Measurements from ENCODE around the gene PTPRA.

The PTPRA gene

GRCh38 chr20:2849529-2849928 lies 23.8 kb upstream of the PTPRA start:
- DNase-seq (ENCODE audit: insufficient read length, low spot score) (no peak), FAIRE-seq (no peak)

DNA sequence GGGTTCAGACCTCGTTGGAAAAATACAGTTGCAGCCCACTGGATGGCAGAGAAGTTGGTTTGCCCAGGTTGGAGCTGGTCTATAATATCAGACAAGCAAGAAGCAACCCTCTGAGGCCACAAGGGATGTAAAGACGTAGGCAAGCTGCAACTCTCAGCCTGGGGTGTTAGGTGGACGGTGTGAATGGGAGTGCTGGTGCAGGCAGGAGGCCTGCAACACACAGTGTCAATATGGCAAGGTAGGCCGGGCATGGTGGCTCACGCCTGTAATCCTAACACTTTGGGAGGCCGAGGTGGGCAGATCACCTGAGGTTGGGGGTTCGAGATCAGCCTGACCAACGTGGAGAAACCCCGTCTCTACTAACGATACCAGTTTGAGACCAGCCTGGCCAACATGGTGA lies 22.2 kb upstream of the PTPRA start:
- FAIRE-seq (no peak), DNase-seq (ENCODE audit: insufficient read length, low spot score) (no peak)

DNA sequence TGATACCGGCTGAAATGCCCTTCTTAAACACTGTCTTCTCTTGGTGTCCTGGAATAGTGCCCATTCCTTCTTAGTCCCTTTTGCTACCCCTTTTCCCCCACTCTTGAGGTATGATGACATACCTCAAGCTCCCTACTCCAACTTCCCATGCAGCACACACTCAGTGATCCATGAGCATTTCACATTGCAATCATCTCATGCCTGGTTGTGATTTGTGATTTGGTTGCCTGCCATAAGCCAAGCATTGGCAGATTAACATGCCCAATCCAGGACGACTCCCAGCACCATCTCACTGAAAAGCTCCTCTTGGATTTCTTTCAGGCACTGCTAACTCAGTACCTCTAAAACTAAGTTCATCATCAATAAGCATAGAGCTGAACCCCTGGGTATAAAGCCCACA lies 14.7 kb upstream of the PTPRA start:
- DNase-seq (ENCODE audit: insufficient read length, low spot score) (no peak), FAIRE-seq (no peak)

- FAIRE-seq (no peak), DNase-seq (ENCODE audit: insufficient read length, low spot score) (no peak)
Measured at GRCh38 chr20:2859330-2860121, 13.8 kb upstream of the PTPRA start.

GRCh38 chr20:2864626-2865025 lies 8.7 kb upstream of the PTPRA start:
- no peak for DNase-seq (ENCODE audit: insufficient read length, low spot score)
- FAIRE-seq, result no peak

GRCh38 chr20:2865101-2865500 lies 8.2 kb upstream of the PTPRA start:
- FAIRE-seq (no peak), DNase-seq (ENCODE audit: insufficient read length, low spot score) (no peak)

- FAIRE-seq (no peak), DNase-seq (ENCODE audit: insufficient read length, low spot score) (no peak)
Measured at GRCh38 chr20:2865630-2866029, 7.7 kb upstream of the PTPRA start.

GRCh38 chr20:2866236-2866635 lies 7.0 kb upstream of the PTPRA start:
- no peak for FAIRE-seq

DNA sequence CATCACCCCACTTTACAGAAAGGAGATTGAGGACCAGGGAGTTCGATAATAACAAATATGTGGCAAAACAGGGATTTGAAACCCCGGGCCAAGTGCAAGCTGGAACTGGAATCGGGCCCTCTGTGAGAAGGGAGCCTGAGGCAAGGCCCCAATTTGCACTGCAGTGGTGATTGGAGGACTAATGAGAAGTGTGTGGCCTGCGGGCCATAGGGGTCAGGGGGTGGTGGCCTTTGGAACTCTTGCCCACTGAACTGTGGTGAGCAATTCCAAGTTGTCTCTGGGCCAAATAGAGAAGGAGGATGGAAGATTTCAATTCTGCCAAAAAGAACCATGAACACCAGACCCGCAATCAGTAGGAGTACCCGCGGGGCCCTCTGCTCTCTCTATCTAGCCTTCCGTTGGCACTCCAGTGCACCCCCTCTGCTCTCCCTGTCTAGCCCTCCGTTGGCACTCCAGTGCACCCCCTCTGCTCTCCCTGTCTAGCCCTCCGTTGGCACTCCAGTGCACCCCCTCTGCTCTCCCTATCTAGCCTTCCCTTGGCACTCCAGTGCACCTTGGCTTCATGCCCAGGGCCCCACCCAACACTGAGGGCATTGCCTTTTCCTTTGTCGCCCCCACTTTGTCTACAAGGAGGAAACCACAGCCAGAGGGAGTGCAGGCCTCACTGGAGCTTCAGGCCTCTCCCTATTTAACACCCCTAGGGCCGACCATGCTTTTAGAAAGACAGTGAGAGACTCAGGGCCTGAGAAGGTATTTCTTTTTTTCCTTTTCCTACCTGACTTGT lies 6.0 kb upstream of the PTPRA start:
- DNase-seq (ENCODE audit: insufficient read length, low spot score) (no peak), FAIRE-seq (no peak)

More at GRCh38 chr20:2866236-2866635, 7.0 kb upstream of the PTPRA start:
- DNase-seq (ENCODE audit: insufficient read length, low spot score), result no peak

GRCh38 chr20:2869381-2869780 lies 3.9 kb upstream of the PTPRA start:
- FAIRE-seq (no peak), DNase-seq (ENCODE audit: insufficient read length, low spot score) (no peak)

DNA sequence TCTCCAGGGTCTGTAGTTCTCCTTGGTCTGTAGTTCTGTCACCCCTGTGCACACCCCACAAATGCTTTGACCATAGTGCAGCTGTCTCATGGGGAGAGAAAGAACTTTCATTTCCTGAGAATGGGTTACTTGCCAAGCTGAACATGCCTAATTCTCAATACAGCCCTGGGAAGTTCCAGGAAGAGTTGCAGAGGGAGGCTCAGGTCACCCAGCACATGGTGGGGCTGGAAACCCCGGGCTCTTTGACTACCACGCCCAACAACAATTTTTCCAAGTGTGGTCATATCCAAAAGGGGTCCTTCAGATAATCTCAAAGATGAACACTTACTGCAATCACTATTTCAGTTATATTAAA lies 2.2 kb upstream of the PTPRA start:
- DNase-seq (ENCODE audit: insufficient read length, low spot score) (no peak), FAIRE-seq (no peak)

DNA sequence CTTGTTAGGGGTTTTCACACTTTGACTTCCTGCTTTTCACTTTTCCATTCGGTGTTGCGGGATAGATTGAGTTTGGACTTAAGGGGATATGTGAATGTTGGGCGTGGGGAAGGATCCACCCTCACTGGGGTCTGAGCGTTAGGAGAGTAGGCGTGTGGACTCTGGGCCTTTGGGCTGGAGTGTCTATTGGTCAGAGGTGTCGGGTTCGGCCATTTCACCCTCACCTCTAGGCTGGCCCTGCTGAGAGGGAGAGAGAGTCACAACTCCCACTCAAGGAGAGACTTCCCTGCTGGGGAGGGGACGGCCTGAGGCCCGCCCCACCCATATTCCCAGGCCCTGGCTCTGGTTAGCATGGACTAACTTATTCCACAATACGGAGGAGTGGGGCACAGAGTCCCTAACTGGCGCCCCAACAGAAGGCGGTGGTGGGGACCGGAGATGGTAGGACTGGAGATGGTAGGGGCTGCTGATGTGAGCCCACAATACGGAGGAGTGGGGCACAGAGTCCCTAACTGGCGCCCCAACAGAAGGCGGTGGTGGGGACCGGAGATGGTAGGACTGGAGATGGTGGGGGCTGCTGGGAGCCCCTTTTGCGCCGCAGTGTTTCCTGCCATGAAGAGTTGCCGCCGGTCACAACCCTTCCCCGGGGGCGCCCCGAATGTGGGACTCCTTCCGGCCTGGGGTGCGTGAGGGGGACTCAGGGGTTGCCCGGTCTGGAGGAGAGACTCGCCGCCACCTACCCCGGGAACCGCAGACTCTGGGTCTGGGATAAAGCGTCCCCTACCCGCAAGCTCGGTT lies 1.4 kb upstream of the PTPRA start:
- FAIRE-seq (no peak), DNase-seq (ENCODE audit: insufficient read length, low spot score) (peak; percentile 10)

DNA sequence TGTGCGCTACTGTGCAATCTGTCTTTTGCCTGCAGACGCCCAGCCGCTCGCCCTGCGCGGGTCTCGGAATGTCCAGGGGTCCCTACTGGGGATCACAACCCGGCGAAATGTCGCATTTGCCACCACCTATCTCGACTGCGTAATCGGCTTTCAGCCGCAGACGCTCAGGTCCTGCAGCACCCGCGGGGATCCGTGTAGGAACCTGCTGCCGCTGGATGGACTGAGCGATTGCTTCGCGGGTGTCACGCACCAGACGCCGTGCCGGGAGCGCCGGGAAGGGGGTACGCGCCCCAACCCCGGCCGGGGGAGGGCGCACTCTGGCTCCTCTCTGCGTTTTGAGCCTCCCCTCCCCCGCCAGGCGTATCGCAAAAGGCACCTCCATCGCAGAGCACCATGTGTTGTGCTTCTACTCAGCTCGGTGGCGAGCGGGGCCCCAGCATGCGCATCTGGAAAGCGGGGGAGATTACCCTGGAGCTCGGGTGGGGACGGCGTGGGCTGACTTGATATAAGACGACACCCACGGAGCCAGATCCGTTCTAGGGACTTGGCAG lies 747 bp upstream of the PTPRA start:
- DNase-seq (ENCODE audit: insufficient read length, low spot score) (peak; percentile 56), FAIRE-seq (peak; percentile 54)

- FAIRE-seq, result no peak
- no peak for DNase-seq (ENCODE audit: insufficient read length, low spot score)
Measured at GRCh38 chr20:2873747-2874041, 413 bp downstream of the PTPRA start.

GRCh38 chr20:2874456-2874855 lies 1.2 kb downstream of the PTPRA start:
- no peak for DNase-seq (ENCODE audit: insufficient read length, low spot score)
- FAIRE-seq, result peak; percentile 14

- FAIRE-seq (no peak), DNase-seq (ENCODE audit: insufficient read length, low spot score) (no peak)
Measured at GRCh38 chr20:2875690-2876203, 2.5 kb downstream of the PTPRA start.

- FAIRE-seq (no peak), DNase-seq (ENCODE audit: insufficient read length, low spot score) (no peak)
Measured at GRCh38 chr20:2878515-2878914, 5.2 kb downstream of the PTPRA start.

- FAIRE-seq (no peak), DNase-seq (ENCODE audit: insufficient read length, low spot score) (no peak)
Measured at GRCh38 chr20:2879146-2879545, 5.9 kb downstream of the PTPRA start.

GRCh38 chr20:2880650-2881049 lies 7.4 kb downstream of the PTPRA start:
- FAIRE-seq, result no peak
- no peak for DNase-seq (ENCODE audit: insufficient read length, low spot score)

DNA sequence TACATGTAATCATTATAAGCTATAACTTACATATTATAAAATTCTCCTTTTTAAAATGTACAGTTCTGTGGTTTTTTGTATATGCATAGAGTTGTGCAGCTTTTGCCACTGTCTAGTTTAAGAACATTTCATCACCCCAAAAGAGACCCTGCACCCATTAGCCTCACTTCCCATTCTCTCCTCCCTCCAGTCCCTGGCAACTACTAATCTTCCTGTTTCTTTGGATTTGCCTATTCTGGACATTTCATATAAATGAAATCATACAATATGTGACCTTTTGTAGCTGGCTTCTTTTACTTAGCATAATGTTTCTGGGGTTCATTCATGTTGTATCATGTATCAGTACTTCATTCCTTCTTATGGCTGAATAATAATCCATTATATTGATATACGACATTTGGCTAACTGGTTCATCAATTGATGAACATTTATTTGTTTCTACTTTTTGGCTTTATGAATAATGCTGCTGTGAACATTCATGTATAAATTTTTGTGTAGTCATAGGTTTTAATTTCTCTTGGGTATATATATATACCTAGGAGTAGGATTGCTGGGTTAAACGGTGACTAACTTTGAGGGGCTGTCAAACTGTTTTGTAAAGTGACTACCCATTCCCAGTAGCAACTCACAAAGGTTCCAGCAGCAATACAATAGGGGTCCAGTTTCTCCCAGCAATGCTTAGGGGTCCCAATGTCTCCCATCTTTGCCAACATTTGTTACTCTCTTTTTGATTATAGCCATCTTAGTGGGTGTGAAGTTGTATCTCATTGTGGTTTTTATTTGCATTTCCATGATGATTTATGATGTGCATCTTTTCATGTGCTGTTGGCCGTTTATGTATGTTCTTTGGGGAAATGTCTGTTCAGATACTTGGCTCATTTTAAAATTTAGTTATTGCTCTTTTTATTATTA lies 10.7 kb downstream of the PTPRA start:
- no peak for DNase-seq (ENCODE audit: insufficient read length, low spot score)
- FAIRE-seq, result peak; percentile 53
